DMS79 treated with DMSO at 0.1 percent for 48 hours (cell line): ENCODE measurements around the gene SEC22A.

Experiments
- DNase-seq: peaks from one replicate; lab custom pipeline; 2025; lab: John Stamatoyannopoulos, UW

SEC22A gene

DNA sequence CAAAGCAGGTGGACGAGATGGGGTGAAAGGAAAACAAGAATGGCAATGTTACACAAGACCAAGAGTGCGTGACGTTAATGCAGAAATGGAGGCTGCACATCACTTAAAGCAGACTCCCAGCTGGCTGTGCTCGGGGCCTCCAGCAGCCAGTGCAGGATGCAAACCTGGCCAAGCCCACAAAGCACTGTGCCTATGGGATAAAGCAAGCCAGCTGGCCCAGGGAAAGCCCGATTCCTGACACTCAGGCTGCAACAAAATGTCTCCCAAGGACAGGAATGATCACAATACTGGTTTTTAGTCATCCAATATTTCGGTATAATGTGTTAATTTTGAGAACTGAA lies 86.2 kb downstream of the SEC22A start:
- DNase-seq: peak; percentile 9

DNA sequence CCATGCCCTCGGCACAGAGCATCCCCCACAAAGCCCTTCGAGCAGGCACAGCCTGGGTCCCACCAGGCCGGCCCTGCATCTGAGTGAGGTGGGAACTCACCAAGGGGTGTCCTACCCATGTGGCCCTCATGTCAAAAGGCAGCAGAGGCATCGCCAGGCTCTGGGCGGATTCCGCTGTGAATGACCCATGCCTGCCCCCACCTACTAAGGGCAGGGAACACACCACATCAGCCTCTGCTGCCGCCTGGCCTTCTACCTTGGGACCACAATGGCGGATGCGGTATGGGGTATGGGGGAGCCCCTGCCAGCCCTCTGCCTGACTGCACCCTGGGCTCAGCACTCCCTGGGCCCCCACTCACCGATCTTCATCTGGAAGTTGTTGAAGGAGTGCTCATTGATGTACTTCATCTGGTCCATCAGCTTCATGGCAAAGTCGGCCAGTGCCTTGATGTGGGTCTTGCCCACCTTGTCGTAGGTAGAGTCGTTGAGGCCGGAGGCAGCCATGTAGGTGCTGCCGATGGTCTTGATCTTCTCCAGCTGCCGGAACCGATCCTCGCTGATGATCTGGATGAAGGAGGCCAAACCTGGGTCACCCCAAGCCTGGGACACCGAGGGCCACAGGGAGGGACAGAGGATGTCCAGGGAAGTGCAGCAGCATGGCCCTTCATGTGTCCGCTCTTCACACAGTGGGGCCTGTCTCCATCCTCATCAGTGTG lies 87.8 kb downstream of the SEC22A start:
- no peak for DNase-seq

DNA sequence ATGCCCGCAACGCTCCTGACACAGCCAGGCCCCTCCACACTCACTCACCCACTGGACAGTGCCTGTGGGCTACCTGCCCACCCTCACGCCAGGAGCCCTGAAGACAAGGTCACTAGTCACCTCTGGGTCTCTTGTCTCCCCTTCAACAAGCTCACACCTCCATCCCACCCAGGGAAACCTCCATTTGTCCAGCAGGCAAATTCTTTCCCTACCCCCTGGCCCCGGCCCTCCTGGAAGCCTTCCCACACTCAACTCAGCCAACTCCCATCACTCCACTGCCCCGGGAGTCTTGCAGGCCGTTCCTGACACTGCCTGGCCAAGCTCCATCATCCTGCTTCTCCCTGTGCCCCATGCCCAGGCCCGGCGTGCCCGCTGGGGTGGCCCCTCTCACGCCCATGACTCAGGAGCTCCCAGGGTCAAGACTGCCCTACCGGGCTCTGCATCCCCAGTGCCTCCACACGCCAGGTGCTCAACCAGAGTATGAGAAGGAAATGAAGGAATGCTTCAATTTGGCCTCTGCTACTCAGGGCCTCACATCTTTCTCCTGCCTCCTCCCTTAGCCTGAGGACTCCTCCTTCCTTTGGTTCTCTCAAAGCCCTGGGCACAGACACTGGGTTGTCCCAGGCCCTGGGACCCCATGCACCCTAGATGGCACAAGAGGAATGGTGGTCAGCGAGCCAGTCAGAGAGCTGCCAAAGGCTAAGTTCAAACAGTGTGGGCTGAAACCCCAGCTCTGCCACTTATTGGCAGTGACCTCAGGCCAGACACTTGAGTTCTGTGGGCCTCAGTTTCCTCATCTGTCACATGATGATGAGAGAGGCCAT lies 88.6 kb downstream of the SEC22A start:
- DNase-seq: no peak

DNA sequence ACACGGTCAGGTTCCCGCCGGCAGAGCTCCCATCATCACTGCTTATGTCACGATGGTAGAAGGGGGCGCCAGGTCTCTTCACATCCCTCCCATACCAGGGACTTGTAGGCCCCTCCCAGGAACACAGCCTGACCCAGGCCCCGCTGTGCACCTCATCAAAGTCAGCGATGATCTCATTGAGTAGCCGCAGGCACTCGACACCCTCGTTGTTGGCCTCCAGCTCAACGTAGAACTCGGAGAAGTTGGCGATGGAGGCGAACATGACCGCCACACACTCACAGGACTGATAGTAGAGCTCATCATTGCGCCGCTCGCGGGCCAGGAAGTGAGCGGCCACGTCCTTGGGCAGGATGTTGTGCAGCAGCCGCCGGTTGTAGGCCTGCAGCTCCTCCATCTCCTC lies 89.2 kb downstream of the SEC22A start:
- no peak for DNase-seq

DNA sequence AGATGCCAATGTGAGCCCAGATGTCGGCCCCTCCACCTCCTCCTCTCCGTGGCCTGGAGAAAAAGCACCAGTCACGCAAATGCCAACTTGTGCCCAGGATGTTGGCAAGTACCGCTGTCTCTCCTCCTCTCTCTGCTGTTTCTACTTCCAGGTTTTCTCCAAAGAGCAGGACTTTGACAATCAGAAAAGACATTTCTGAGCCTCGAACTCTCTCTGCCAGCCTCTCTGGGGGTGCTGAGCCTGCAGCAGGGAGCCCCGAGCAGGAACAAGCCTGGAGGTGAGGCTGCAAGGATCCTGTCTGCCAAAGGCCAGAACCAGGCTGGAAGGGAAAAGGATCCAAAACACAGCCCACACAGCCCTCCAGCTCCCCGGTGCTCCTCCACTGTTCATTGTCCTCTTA lies 89.7 kb downstream of the SEC22A start:
- DNase-seq: no peak

DNA sequence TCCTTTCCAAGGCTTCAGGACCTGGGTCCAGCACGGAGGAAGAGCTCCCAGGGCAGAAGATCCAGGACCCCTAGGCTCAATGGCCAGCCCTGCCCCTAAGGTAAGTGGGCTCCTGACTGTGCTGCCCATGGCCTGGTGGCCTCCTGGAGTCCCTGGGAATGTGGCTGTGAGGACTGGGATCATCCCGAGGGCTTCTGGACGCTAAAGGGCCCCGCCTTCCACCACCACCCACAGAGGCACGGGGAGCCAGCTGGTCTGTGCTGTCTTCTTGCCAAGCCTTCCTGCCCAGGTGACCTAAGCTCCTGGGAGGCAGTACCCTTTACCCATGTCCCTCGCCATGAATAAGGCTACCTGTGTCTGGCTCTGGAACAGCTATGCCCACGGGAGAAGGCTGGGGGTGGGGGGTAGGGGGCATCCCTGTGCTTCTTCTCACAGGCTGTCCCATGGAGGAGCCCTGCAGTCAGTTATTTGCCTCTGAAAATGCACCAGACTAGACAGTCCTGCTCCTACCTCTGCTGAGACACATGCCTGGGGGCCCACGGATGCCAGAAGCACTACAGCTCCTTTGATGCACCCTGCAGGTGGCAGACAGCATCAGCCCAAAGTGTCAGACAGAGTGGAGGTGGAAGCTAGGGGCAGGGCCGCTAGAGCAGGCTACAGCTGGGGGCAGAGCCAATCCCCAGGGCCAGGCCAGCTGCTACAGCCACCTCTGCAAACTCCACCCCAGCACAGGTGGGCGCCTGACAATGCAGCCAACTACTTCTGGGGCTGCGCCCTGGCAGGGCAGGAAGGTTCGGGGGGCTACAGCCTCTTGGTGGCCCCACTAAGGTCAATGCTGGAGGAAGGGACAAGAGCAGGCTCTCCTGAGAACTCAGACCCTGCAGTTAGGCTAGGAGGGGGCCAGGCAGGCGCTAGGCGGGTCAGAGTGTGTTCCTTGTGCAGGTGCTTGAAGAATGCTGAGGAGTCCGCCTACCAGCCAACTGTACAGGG lies 90.9 kb downstream of the SEC22A start:
- no peak for DNase-seq

DNA sequence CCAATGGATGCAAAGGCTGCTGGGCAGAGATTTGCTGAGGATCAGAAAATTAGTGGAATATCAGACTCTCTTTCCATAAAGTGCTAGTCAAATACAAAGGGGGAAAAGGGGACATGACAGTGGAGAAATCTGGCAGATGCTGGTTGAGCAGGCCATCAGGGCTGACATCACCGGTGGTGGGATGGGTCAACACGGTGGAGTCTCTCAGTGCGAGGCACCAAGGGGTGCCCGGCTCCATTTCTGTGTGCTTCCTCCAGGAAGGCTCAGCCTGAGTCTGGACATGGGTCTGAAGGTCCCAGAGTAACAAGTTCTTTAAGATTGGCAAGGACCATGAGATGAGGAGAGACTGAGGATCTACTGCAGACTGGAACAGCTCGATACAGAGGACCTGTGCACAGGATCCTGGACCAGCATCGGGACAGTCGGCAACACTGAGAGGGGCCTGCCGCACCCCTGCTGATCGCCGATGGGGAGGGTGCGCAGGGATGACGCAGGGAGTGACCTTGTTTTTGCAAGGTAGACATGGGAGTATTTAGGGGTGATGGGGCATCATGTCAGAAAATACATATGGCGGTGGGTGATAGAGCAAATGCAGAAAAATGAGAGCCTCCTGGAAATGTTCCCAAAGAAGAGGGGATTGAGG lies 92.7 kb downstream of the SEC22A start:
- no peak for DNase-seq

DNA sequence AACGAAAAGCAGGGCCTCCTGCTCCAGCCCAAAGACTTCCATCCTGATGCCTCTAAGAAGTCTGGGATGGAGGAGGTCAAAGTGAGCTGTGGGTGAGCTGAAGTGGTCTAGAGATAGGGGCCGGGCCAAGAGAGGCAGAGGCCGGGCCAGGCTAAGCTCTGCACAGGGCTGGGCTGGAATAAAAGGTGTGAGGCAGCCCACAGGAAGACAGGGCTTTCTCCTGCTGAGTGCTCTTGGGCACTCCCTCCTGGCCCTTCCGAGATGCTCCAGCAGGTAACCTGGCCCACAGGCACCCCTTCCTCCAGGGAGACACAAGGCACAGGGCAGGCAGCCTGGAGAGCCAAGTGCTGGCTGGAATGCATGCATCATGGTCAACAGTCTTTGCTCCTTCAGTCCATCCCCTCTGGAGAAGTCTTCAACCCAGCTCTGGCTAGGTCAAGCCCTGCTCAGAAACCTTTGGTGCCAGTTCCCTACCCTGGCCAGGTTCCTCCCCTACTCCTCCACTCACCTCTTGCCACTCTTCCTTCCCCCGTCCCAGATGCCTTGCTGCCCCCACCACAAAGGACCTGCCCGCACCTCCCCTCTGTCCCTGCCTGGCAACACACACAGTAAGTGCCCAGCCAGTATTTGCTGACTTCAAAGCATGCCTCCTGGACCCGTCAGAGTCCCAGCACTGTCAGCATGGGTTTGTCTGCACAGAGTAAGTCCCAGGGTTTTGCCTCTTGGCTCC lies 93.6 kb downstream of the SEC22A start:
- no peak for DNase-seq

DNA sequence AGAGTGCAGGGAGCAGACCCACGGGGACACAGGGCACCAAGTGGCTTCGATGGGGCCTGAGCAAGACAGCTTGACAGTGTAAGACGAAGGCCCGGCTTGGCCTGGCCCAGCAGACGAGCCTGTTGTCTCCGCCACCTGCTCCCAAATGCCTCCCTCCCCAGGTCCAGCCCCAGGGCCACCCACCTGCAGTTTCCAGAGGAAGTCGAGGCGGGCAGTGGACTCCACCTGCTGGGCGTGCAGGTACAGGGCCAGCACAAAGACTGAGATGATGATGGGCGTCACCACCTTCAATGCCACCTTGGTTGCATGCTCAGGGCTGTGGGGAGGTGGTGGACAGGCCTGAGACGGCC lies 94.1 kb downstream of the SEC22A start:
- DNase-seq: no peak

DNA sequence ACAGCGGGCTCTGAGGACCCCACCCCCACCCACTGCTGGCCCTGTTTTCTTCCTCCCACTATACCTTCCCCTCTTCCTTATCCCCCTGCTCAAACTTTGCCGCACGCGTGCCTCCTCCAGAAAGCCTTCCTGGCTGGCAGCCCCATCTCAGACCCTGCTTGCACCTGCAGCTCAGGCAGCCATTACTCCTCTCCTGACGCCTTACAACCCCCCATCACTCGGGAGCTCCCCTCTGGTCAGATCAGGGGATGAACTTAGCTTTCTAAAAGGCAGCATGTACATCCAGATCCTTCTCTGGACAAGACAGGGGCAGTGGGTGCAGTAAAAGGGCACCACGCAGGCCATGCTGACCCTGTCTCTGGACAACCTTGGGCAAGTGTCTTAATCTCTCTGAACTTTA lies 94.5 kb downstream of the SEC22A start:
- DNase-seq: no peak

DNA sequence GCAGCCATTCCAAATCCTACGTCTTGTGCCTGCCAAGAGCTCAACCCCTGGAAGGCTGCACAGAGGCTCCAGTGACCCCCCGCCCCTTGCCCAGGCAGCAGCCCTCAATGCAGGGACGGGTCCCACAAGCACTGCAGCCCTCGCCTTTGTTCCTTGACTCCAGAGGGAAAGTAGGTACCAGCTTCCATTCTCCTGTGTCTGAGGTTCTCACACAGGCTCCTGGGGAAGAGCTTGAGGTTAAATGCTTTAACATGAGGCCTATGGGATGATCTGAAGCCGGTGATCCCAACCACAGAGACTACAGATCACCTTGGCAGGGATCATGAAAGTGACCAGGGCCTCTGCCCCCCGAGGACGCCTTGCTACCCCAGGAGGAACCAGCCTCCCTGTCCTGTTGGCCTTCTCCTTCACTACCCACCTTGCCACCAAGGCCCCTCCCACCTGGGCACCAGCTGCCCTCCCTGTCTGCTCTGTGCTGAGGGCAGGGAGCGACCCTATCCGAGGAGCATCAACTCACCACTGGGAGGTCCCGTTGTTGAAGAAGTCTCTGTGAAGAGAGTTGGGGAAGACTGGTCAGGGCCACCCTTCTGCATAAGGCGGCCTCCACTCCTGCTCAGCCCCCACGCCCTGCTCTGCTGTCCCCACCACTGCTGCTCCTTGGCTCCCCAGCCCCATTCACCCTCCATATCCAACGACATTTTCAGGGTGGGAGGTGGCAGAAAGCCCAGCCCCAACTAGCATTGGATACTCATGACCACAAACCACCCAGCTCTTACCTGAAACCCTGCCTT lies 95.3 kb downstream of the SEC22A start:
- no peak for DNase-seq

DNA sequence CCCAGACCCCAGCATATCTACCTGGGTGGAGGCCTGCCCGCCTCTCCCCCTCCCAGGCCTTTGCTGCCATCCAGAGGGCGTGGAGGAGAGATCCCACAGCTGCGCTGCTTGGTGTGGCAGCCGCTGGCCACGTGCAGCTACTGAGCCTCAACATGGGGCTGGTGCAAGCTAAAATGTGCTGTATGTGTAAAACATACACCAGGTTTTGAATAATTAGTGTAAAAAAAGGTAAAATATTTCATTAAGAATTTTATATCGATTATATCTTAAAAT lies 95.8 kb downstream of the SEC22A start:
- DNase-seq: no peak

DNA sequence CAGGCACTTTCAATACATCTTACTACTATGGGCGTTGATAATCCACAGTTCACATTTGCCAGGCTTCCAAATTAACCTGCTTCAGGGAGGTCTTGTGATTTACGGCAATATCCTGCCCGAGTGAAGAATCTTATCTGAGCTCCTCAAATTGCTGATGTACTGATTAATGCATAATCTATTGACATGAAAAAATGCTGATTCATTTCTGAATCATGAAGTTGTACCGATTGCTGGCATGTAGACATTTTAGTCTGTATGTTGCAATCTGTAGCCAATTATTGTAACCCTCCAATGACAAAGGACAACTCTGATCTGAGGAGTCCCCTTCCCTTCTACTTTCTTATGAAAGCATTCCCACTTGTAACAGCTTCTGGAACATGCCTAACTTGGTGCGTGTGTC lies 97.2 kb downstream of the SEC22A start:
- DNase-seq: no peak

DNA sequence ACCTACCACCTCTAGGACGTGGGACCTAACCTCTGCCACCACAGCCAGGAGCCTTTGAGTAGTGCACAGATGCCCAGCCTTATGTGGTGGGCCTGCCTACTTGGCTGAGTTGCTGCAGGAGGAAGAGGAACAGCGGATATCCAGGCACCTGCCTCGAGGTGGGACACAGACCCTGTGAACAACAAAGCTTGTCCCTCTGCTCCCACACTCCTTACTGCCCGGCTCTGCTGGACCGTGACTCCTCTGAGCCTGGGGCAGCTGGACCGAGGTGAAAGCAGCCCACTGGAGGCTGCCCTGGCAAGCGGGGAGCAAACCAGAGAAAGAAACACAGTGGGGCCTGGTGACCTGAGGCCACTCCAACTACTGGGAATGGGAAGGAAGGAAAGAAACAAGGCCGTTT lies 97.8 kb downstream of the SEC22A start:
- no peak for DNase-seq

DNA sequence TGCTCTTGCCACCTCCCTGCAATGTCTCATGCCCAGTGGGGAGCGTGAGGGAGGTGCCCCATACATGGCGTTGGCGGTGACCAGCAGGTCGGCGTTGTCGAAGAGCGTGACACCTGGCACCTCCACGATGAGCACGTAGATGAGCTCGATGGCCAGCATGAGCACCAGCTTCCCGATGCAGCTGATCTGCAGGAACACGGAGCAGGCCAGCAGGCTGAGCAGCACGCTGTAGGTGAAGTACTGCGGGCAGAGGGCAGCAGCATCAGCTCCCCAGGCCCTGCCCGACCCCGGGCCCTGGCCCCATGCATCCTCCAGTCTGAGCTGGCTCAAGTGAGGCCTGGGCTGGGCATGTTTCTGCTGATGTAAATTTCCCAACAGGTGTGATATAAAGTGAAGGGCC lies 98.3 kb downstream of the SEC22A start:
- DNase-seq: no peak

DNA sequence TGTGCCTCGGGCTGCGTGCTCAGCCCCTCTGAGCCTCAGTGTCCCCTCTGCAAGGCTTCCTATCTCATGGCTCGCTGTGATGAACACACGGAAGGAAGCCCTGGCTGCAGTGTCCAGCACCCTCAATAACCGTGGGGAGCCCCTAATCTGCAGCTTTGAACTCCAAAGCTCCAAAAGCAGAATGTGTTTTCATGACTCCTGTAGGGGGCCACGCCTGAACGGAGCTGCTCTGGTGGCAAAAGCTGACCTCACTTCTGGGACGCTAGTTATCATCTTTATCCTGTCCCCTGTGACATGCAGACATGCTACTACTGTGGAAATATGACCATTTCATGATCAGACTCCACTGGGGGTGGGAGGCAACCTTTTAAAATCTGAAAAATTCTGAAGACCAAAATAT lies 98.8 kb downstream of the SEC22A start:
- DNase-seq: no peak

DNA sequence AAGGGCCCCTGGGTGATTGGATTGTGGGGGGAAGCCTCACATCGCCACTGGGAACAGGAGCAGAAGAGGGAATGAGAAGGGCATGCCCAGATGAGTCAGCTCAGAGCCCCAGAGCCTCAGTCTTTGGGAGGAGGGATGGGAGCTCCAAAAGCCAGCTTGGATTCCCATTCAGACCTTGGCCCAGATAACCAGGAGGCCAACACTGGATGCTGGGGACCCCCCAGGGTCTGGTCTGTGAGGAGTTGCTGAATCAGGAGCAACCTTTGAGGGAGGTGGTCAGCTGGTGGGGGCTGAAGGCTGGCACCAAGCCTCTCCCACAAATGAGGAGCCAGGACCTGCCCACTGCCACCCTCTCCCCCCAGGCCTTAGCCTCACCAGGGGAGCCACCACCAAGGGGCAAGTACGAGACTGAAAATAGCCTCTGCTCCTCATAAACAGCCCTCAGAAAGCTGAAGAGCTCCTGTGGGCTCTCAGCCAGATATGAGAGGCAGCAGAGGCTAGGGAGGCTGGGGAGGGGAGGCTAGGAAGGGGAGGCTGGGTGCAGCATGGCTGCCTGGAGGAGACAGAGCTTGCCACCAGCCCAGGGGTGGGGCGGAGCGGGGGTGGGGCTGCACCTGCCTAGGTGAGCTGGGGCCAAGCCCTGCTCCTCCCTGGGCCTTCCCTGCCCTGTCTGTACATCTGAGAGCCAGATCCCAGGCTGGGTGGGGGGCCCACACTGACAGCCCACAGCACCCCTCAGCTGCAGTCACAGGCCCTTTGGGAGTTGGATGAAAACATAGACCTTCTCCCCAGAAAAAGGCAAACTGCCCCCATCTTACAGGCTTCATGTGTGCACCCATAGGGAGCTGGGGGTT lies 99.8 kb downstream of the SEC22A start:
- DNase-seq: no peak

DNA sequence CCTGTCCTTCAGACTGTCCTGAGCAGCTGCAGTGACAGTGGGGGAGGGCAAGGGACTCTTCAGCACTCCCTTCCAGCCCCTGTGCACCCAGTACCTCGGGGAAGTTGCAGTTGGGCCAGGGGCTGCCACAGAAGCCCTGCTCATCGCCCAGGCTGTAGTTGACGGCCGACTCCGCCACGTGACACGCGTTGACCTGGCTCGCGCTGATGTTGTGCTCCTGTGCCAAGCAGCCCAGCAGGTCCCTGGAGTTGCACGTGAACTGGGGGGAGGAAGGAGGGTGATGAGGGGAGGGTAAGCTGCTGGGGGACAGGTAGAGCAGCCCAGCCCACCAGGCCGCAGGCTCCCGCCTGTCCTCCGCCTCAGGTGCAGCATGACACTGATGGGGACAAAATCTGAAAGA lies 101.2 kb downstream of the SEC22A start:
- DNase-seq: no peak

DNA sequence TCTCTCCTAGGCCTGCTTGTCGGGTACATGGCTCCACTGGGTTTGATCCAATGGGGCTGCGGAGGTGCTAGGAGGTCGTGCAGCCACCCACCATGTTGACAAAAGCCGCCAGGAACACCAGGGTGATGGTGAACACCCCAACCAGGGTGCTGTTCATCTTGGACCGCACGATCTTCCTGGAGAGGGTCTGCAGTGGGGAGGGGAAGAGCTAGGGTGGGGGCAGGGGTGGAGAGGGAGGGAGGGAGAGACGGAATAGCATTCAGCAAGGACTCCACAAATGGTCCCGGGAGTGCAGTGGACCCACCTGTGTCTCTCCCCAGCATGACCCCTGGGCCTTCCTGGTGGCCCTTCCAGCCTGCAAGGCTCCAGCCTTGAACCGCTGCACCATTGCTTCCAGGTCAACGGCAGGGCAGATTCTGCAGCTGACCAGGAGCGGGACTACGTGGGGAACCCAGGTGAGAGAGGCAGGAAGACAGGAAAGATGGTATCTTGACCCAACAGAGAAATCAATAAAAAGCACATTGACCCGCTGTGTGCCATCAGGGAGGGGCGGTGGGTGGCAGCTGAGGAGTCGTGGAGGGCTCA lies 102.3 kb downstream of the SEC22A start:
- DNase-seq: no peak

DNA sequence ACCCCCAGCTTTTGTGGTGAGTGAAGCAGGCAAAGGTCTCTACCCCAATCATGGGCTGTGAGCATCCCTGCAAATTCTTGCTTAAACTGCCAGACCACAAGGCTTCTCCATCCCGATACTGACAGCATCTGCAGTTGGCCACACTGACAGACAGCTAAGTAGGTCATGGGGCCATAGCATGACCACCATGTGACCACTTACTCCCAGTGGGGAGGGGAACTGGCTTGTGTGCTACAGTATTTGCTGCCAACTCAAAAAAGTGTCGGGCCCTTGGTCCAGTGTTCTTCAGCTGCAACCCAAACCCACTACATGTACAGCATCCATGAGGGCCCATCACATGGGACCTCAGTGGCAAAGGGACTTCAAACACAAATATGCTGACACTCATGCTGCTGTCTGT lies 103.4 kb downstream of the SEC22A start:
- DNase-seq: no peak
